Measurements from ENCODE around the gene PSMB10.

Gene PSMB10

GRCh38 chr16:67968400-67969253, 32.0 kb upstream of the PSMB10 start, which contains the start of gene SLC12A4:
SLC12A4 (minus strand) TSS chr16:67968637; CDS start chr16:67968553, 84 bp downstream.
- no peaks in the 10 kb centered on the region for H3K9me3 ChIP-seq (ENCODE audit: insufficient read depth, low read depth, low read length)
- no peak within 1 kb of the TSS for H3K27ac ChIP-seq (ENCODE audit: low read length)
- H3K4me3 ChIP-seq (ENCODE audit: low read length), result peak within 1 kb of the TSS; percentile 72
- H3K27me3 ChIP-seq (ENCODE audit: insufficient read depth, low read length), result peaks cover 8% of the 10 kb centered on the region; the same call in 1 of the 2 replicates
- peaks cover 22% of the 10 kb centered on the region for H3K4me1 ChIP-seq (ENCODE audit: insufficient read depth, low read length)
- H3K9ac ChIP-seq (ENCODE audit: low read depth, low read length), result peak within 1 kb of the TSS; percentile 65; the same call in 1 of the 2 replicates
- H3K36me3 ChIP-seq (ENCODE audit: insufficient read depth, low read depth, low read length), result no peaks in the 10 kb centered on the region

- Histone ChIP-seq H3K27me3 (ENCODE audit: insufficient read depth, low read length) (peaks cover 8% of the 10 kb centered on the region; the same call in 1 of the 2 replicates), H3K9me3 (ENCODE audit: insufficient read depth, low read depth, low read length) (no peaks in the 10 kb centered on the region), H3K36me3 (ENCODE audit: insufficient read depth, low read depth, low read length) (peaks cover 5% of the 10 kb centered on the region; the same call in 1 of the 2 replicates), H3K4me3 (ENCODE audit: low read length) (peak overlapping the region; percentile 72), H3K4me1 (ENCODE audit: insufficient read depth, low read length) (peaks cover 25% of the 10 kb centered on the region), H3K9ac (ENCODE audit: low read depth, low read length) (peak overlapping the region; percentile 65; the same call in 1 of the 2 replicates), H3K27ac (ENCODE audit: low read length) (no peak overlapping the region)
Measured at GRCh38 chr16:67967958-67968399, 31.3 kb upstream of the PSMB10 start.

GRCh38 chr16:67967183-67967957, 30.7 kb upstream of the PSMB10 start:
- Histone ChIP-seq H3K4me1 (ENCODE audit: insufficient read depth, low read length) (peaks cover 25% of the 10 kb centered on the region), H3K27ac (ENCODE audit: low read length) (no peak overlapping the region), H3K9me3 (ENCODE audit: insufficient read depth, low read depth, low read length) (no peaks in the 10 kb centered on the region), H3K9ac (ENCODE audit: low read depth, low read length) (peak overlapping the region; percentile 65; the same call in 1 of the 2 replicates), H3K27me3 (ENCODE audit: insufficient read depth, low read length) (peaks cover 8% of the 10 kb centered on the region; the same call in 1 of the 2 replicates), H3K4me3 (ENCODE audit: low read length) (peak overlapping the region; percentile 72), H3K36me3 (ENCODE audit: insufficient read depth, low read depth, low read length) (peaks cover 11% of the 10 kb centered on the region)

GRCh38 chr16:67966549-67967182, 30.0 kb upstream of the PSMB10 start:
- no peaks in the 10 kb centered on the region for H3K9me3 ChIP-seq (ENCODE audit: insufficient read depth, low read depth, low read length)
- peaks cover 25% of the 10 kb centered on the region for H3K4me1 ChIP-seq (ENCODE audit: insufficient read depth, low read length)
- peaks cover 8% of the 10 kb centered on the region; the same call in 1 of the 2 replicates for H3K27me3 ChIP-seq (ENCODE audit: insufficient read depth, low read length)
- peaks cover 17% of the 10 kb centered on the region for H3K36me3 ChIP-seq (ENCODE audit: insufficient read depth, low read depth, low read length)
- peak overlapping the region; percentile 59; the same call in 1 of the 2 replicates for H3K9ac ChIP-seq (ENCODE audit: low read depth, low read length)
- H3K4me3 ChIP-seq (ENCODE audit: low read length), result peak overlapping the region; percentile 72; the same call in 1 of the 2 replicates
- no peak overlapping the region for H3K27ac ChIP-seq (ENCODE audit: low read length)

GRCh38 chr16:67965668-67966548, 29.3 kb upstream of the PSMB10 start:
- H3K4me3 ChIP-seq (ENCODE audit: low read length), result peak overlapping the region; percentile 30; the same call in 1 of the 2 replicates

GRCh38 chr16:67964477-67965131, 28.0 kb upstream of the PSMB10 start:
- Histone ChIP-seq H3K4me1 (ENCODE audit: insufficient read depth, low read length) (peaks cover 25% of the 10 kb centered on the region), H3K27ac (ENCODE audit: low read length) (no peak overlapping the region), H3K36me3 (ENCODE audit: insufficient read depth, low read depth, low read length) (peaks cover 34% of the 10 kb centered on the region), H3K27me3 (ENCODE audit: insufficient read depth, low read length) (peaks cover 8% of the 10 kb centered on the region; the same call in 1 of the 2 replicates), H3K9me3 (ENCODE audit: insufficient read depth, low read depth, low read length) (no peaks in the 10 kb centered on the region), H3K9ac (ENCODE audit: low read depth, low read length) (peak overlapping the region; percentile 34; the same call in 1 of the 2 replicates), H3K4me3 (ENCODE audit: low read length) (no peak overlapping the region)

More at GRCh38 chr16:67965668-67966548, 29.3 kb upstream of the PSMB10 start:
- H3K36me3 ChIP-seq (ENCODE audit: insufficient read depth, low read depth, low read length), result peaks cover 25% of the 10 kb centered on the region
- peaks cover 25% of the 10 kb centered on the region for H3K4me1 ChIP-seq (ENCODE audit: insufficient read depth, low read length)
- peak overlapping the region; percentile 59; the same call in 1 of the 2 replicates for H3K9ac ChIP-seq (ENCODE audit: low read depth, low read length)
- H3K27me3 ChIP-seq (ENCODE audit: insufficient read depth, low read length), result peaks cover 8% of the 10 kb centered on the region; the same call in 1 of the 2 replicates
- no peak overlapping the region for H3K27ac ChIP-seq (ENCODE audit: low read length)
- no peaks in the 10 kb centered on the region for H3K9me3 ChIP-seq (ENCODE audit: insufficient read depth, low read depth, low read length)

- Histone ChIP-seq H3K27me3 (ENCODE audit: insufficient read depth, low read length) (peaks cover 8% of the 10 kb centered on the region; the same call in 1 of the 2 replicates), H3K4me1 (ENCODE audit: insufficient read depth, low read length) (peaks cover 25% of the 10 kb centered on the region), H3K27ac (ENCODE audit: low read length) (no peak overlapping the region), H3K4me3 (ENCODE audit: low read length) (peak overlapping the region; percentile 45; the same call in 1 of the 2 replicates), H3K9me3 (ENCODE audit: insufficient read depth, low read depth, low read length) (no peaks in the 10 kb centered on the region), H3K9ac (ENCODE audit: low read depth, low read length) (peak overlapping the region; percentile 34; the same call in 1 of the 2 replicates), H3K36me3 (ENCODE audit: insufficient read depth, low read depth, low read length) (peaks cover 41% of the 10 kb centered on the region)
Measured at GRCh38 chr16:67963662-67964321, 27.1 kb upstream of the PSMB10 start.

GRCh38 chr16:67963292-67963661, 26.6 kb upstream of the PSMB10 start:
- no peak overlapping the region for H3K27ac ChIP-seq (ENCODE audit: low read length)

GRCh38 chr16:67962135-67962534, 25.5 kb upstream of the PSMB10 start:
- H3K9ac ChIP-seq (ENCODE audit: low read depth, low read length), result no peak overlapping the region
- H3K36me3 ChIP-seq (ENCODE audit: insufficient read depth, low read depth, low read length), result peaks cover 55% of the 10 kb centered on the region
- no peaks in the 10 kb centered on the region for H3K9me3 ChIP-seq (ENCODE audit: insufficient read depth, low read depth, low read length)
- H3K4me3 ChIP-seq (ENCODE audit: low read length), result no peak overlapping the region
- H3K27me3 ChIP-seq (ENCODE audit: insufficient read depth, low read length), result 0 out of 2 replicates have a peak, but pooled peaks cover under 1% of the 10 kb centered on the region
- no peak overlapping the region for H3K27ac ChIP-seq (ENCODE audit: low read length)
- H3K4me1 ChIP-seq (ENCODE audit: insufficient read depth, low read length), result peaks cover 22% of the 10 kb centered on the region

More at GRCh38 chr16:67963292-67963661, 26.6 kb upstream of the PSMB10 start:
- H3K9me3 ChIP-seq (ENCODE audit: insufficient read depth, low read depth, low read length), result no peaks in the 10 kb centered on the region
- peak overlapping the region; percentile 45; the same call in 1 of the 2 replicates for H3K4me3 ChIP-seq (ENCODE audit: low read length)
- H3K4me1 ChIP-seq (ENCODE audit: insufficient read depth, low read length), result peaks cover 25% of the 10 kb centered on the region
- peaks cover 8% of the 10 kb centered on the region; the same call in 1 of the 2 replicates for H3K27me3 ChIP-seq (ENCODE audit: insufficient read depth, low read length)
- H3K36me3 ChIP-seq (ENCODE audit: insufficient read depth, low read depth, low read length), result peaks cover 46% of the 10 kb centered on the region
- peak overlapping the region; percentile 34; the same call in 1 of the 2 replicates for H3K9ac ChIP-seq (ENCODE audit: low read depth, low read length)
